GM18508 (cell line): ENCODE measurements around the gene TRMO.

Experiments
- ATAC-seq: cut with Tn5 transposase; IDR thresholded peaks from one replicate; pipeline ENCODE4 v1.9.1; 2021; ENCODE audit warnings: moderate number of reproducible peaks; ENCODE audit not compliant: insufficient read depth, unreplicated experiment

The TRMO gene

DNA sequence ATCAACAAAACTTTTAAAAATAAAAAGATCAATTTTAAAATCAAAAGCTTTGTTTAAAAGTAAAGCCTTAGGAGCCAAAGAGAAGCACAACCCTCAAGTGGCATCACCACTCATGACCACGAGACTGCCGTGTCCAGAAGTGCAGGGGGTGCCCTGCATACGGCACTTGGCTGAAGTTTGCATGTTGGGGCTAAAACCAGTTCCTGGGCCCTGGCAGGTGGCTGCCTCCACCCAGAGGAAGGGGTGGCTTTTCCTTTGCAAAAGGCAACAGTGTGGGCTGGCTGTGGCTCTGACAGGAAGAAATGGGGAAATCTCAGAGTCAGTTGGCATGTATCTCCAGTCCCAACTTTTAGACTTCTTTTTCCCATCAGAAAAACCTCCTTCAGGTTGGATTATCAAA lies 15.3 kb downstream of the TRMO start:
- ATAC-seq: no peak

GRCh38 chr9:97906236-97906831 lies 16.0 kb downstream of the TRMO start:
- no peak for ATAC-seq

DNA sequence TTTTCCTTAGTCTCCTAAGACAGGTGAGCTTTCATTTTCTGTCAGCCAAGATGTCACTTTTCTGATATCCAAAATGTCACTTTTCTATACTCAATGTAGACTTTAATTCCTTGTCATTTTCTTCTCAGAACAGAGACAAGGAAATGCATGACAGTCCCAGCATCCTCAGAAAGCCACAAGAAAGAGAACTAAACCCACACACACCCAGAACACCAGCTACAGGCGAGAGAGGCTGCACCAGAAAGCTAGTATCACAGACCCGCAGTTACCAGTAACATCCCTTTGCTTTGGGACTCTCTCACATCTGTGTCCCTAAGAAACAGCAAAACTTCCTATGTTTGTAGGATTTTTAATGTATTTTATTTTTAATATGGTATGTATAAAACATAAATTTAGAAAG lies 17.1 kb downstream of the TRMO start:
- ATAC-seq: no peak

- no peak for ATAC-seq
These were observed 17.6 kb downstream of the TRMO start for GRCh38 chr9:97904725-97905124.

- no peak for ATAC-seq
These were observed 19.1 kb downstream of the TRMO start for GRCh38 chr9:97903177-97903576.

DNA sequence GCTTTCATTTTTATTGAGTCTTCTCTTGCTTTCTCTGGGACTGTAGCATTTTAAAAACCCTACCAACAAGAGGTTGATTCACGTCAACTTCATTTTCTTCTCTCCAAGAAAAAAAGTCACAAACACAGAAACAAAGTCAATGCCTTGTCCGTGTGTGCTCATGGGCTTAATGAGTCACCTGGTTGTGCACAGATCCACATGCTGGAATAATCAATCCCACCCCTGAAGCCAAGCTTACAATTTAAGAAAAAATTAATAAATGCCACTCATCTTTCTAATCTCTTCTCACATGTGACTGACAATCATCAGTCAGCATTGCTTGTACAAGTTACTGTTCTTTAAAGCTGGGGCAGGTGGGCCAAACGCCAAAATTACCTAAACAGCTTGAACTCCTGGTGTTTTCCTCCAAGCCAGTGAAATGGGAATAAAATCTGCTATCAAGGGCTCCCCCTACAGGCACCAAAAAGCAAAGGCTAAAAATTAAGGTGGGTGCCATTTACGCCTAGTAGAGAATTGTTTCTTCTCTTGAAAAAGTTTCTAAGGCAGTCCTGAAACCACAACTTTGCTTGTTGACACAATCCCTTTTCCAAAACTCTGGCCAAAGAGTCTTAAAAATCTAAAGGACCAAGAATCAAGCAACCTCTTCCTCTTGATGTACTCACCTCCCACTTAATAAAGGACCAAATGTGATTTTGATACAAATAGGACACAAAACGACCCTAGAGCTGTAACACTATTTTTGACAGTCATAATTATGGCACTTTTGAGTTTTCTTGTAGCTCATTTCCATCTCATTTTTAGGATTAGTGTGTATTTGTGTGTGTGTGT lies 21.3 kb downstream of the TRMO start:
- no peak for ATAC-seq

GRCh38 chr9:97900103-97900737 lies 22.1 kb downstream of the TRMO start:
- ATAC-seq: no peak

- ATAC-seq: no peak
These were observed 26.5 kb downstream of the TRMO start for GRCh38 chr9:97895695-97896332.

GRCh38 chr9:97895211-97895610 lies 27.1 kb downstream of the TRMO start:
- no peak for ATAC-seq

DNA sequence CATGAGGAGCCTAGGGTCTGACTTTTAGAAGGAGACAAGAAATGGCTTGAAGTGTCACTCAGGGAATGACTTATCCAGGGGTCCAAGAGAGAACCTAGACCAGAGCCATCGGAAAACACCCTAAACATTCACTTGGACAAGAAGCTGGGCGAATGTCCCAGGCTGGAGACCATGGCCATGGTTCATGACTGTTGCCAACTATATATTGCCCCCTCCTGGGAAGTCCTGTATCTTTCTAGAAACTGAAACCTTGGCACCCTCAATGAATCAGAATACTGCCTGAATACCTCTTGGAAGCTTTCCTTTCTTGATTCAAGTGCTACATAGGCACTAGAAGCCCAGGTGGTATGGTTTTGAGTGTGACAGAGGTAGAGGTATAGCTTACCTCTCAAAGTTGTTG lies 29.9 kb downstream of the TRMO start:
- ATAC-seq: no peak

DNA sequence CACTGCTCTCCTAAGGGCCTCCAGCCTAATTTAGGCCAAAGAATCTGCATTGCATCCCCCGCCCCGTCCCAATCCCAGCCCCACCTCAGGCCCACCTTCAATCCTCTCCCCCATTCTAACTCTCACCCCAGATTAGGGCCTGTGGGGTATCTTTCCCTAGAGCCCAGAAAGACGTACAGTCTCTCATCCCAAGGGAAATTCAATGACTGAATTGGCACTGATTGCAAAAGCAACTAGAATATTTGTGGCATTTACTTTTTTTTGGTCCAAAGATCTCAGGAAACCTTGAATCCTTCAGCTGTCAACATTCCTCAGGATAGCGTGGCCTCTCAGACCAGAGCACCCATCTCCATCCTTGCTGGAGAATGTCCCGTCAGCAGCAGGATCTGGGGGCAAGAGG lies 30.6 kb downstream of the TRMO start:
- ATAC-seq: no peak

GRCh38 chr9:97889941-97890887 lies 32.1 kb downstream of the TRMO start:
- no peak for ATAC-seq

DNA sequence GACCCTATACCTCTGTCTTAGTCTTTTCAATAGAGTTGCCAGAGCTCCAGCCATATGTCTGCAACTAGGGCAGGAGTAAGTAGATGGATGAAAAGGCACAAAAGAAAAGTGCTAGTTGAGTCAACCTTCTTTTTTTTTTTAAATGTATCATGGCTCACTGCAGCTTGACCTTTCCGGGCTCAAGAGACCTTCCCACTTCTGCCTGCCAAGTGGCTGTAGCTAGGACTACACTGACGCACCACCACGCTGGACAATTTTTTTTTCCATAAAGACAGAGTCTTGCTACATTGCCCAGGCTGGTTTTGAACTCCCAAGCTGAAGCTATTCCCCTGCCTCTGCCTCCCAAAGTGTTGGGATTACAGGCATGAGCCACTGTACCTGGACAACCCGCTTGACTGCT lies 42.0 kb downstream of the TRMO start:
- ATAC-seq: no peak

- ATAC-seq: no peak
These were observed 46.2 kb downstream of the TRMO start for GRCh38 chr9:97876061-97876460.

- ATAC-seq: no peak
These were observed 47.2 kb downstream of the TRMO start for GRCh38 chr9:97875111-97875510.

DNA sequence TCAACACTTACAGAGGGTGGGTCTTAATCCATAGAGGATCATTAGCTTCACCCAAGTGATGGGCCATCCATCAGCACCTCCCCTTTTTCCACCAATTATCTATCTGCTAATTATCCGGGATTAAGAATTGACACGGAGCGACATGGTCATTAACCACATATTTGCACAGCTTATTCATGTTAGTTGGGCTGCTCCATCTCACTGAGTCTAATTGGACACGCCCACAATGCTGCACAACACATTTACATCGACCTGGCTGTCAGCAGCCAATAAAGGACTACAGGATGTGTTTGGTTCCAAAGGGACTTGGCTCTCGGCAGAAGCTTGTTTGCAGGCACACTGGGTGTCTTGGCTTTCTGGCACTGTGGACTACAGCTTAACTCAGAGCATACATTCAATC lies 47.7 kb downstream of the TRMO start:
- ATAC-seq: no peak

DNA sequence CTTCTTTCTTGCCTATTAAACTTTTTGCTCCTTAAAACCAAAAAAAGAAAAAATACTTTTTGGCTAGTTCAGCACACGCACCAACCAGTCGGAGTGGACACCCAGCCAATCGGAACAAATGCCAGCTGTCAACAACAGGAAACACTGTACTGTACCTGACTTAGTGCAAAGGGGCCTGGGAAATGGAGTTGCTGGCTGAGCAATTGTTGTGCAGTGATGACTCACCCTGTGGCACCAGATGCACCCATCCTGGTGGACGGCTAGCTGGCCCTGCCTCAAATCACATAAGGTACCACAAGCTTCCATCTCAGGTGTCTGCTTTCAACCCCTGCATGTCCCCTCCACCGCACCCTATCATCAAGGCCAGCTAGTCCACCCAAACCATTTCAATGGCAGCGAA lies 48.4 kb downstream of the TRMO start:
- ATAC-seq: no peak

- ATAC-seq: no peak
These were observed 48.9 kb downstream of the TRMO start for GRCh38 chr9:97873425-97873824.

DNA sequence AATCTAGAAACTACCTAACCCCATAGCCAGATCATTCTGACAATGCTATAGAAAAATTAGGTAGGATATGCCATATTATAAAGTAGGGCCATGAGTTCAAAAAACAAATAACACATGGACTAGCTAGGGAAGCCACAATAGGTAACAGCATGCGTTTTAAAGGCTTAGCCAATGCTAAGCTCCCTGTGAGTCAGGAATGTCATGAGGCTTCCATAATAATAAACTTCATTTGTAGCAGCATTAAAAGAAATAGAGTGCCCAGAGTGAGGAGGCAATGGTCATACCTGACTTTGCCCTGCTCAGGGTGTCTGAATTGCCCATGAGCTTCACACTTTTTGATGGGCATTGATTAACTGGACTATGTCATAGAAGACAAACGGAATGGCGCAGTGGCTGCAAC lies 53.4 kb downstream of the TRMO start:
- ATAC-seq: no peak

DNA sequence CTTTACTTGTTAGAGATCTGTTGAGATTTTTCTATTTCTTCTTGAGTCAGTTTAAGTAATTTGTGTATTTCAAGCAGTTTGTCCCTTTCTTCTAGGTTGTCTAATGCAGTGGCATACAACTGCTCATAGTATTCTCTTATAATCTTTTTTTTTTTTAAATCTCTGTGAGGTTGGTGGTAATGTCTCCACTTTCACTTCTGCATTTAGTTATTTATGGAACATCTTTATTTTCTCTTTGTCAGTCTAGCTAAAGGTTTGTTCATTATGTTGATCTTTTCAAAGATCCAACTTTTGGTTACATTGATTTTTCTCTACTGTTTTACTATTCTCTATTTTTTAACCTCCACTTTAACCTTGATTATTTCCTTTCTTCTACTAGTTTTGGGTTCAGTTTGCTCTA lies 55.5 kb downstream of the TRMO start:
- ATAC-seq: no peak
